ENCODE results near the gene STIMATE.

DNA sequence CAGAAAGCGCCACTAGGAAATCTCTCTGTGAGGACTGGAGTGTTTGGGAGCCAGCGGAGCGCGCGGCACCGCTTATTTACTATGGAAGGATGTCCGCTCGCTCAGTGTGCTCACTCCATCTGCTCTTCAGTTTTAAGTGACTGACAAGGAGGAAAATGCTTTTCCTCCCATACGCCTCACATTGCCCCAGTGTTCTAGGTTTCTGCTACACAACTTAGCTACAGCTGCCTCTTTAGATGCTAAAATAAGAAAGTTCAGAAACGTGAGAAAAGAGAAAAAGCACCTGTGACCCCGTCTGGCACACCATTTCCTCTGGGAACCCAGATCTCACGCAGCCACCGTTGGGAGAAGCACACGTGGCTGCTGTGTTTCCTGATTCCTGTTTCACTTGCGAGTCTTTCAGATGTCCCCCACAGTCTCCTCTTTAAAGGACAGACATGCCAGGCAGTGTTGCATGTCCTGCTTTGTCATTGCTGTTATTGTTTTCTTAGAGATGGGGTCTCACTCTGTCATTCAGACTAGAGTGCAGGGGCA, 50.8 kb downstream of the STIMATE start:
- no peak for TF ChIP-seq CTCF (IDR thresholded peaks at IDR 0.05; ENCODE audit: insufficient read depth, low read depth, low read length)
- no peak for TF ChIP-seq EZH2 (IDR thresholded peaks at IDR 0.05; ENCODE audit: insufficient read depth, low read length)
